HG02870 (cell line): Measurements from ENCODE around the gene SLC25A13.
"Not testable (repeated sequence)": the region's sequence is repeated elsewhere in the genome, so short reads cannot be mapped to it uniquely, and the experiment has no call there.

Experiments used
- ATAC-seq: cut with Tn5 transposase; IDR thresholded peaks from one replicate; pipeline ENCODE4 v1.9.1; 2021; ENCODE audit warnings: mild to moderate bottlenecking, moderate library complexity; ENCODE audit not compliant: unreplicated experiment

Gene SLC25A13

DNA sequence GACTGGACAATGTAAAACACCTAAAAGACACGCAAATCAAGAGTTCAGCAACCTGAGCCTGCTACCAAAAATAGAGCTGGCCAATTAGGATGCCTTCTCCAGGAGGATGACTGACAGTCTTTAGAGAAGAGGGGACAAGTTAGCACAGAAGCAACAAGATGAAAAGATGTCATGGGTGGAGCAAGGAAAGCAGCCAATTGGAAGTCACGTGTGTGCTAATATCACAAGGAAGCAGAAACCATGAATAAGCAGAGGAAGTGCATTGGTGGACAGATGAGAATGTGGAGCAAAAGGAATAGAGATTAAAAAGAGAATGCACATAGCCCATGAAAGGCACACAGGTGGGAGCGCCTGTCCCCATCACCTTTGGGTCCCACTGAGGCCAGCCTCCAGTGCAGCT is 148.1 kb downstream of the SLC25A13 start:
- ATAC-seq: no peak

DNA sequence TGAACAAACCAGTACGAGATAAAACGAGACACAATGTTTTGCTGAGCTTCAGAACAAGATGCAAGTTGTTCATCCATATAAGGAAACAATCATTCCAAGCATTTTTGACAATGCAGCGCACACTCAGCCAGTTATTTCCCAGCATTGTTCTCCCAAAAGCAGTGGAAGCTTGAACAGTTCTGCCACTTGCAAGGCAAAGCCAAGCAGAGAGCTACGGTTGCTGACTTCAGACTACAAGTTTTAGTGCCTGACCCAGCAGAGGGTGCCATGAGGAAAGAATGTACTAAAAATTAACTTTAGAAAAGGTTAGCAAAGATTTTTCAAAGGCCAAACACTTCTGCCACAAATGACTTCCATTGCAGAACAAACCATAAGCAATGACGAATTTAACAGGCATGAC is 152.5 kb downstream of the SLC25A13 start:
- no peak for ATAC-seq

DNA sequence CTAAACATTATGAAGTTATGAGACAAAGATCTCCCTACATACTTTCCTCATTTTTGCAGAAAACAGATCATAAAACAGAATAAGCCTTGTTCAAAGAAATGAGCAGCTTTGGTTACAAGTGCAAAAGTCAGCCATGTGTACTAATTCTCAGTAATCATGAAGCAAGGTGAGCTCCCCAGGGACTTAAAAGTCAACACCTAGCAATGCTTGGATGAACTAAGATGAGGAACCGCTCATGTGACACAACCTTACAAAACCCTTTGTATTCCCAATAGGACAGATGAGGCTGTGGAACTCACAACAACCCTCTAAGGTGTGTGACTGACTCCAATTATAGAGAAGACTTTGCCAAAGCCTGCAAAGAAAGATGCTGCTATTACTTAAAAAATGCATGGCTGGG is 154.5 kb downstream of the SLC25A13 start:
- ATAC-seq: no peak

- no peak for ATAC-seq
These were observed 160.0 kb downstream of the SLC25A13 start for GRCh38 chr7:96161897-96162296.

DNA sequence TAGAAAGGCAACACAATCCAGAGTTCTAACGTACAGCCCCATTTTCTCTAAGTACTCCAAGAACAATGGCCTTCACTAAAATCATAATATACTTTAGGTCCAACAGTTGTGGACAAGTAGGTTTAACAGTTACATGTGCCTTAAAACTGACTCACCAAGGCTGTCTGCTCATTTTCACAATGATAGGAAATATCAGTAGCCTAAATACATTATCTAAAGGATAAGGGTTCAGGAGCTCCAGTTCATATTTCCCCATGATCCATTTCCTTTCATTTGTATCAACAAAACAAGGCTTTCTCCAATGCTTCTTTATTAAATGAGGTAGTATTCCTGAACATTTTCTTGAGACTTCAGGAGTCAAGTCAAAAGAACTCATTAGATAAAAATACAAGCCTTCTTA is 164.0 kb downstream of the SLC25A13 start:
- ATAC-seq: no peak

- not testable (repeated sequence) for ATAC-seq
These were observed 167.4 kb downstream of the SLC25A13 start for GRCh38 chr7:96154506-96154905.

- ATAC-seq: no peak
These were observed 169.2 kb downstream of the SLC25A13 start for GRCh38 chr7:96152706-96153105.

GRCh38 chr7:96151889-96152288 is 170.0 kb downstream of the SLC25A13 start:
- no peak for ATAC-seq

DNA sequence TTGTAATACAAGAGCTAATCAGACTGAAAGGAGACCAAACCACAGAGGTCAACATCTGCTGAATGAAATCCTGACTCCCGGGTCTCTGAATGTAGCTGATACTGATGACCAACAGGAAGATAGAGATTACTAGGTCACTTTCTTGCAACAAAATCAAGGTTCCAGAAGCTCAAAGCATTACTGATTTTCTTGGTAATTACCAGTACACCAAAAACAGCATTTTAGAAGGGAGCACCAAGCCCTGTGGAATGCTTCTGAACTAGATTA is 177.7 kb downstream of the SLC25A13 start:
- peak; percentile 65 for ATAC-seq

DNA sequence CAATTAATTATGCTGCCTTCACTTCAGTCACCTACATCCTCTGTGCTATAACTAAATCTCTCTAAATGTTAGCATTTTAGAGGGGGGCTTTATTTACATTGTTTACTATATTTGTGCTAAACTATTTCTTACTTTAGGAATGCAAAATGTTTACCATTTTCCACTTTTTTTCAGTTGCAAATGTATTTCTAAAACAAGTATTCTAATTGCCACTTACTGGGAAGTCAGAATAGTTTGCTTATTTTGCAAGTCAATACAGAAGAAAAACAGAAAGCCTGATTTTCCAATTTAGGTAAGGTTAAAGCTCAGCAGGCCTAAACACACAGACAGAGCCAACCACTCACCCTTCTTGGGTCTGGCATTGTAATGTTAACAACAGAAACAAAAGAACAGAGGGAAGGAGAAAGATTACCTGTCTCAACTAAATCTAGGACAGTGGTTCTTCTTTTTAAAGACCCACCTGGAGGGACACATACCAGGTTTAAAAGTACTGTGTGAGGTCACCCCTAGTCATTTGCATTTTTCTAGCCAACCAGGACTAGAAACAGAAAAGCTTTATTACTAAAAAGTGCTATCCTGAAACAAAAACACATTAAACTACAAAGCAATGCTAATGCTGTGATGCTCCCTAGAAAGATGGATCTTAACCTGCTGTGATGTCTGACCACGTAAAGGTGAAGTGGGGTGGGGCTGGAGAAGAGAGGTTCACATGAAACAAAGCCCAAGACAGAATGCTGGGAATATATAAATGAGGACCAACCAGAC is 178.2 kb downstream of the SLC25A13 start:
- ATAC-seq: peak; percentile 46

DNA sequence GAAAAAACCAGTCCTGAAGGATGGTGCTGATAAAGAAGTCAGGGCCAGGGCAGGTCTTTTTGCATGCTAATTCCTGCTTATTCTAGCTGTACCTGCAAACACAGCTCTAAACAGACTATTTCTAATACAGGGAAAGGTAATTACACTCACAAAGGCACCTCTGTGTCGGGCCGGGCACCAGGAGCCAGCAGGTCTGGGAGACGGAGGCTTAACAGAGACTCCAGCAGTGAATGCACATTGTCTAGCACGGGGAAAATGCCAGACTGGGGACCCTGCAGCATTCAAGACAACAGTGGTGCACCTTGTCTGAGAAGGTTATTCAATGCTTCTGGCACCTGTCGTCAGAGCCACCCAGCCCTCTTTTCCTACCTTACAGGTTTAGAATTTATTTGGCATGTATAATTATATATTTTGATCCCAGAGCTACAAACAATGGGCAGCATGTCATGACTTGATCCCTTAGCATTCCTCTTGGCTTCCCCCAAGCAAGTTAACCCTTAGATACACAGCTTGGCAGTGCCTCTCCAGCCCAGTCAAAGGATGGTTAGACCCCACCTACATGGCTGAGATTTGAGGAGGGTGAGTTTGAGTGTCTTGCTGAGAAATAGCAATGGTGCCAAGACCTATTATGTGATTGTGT is 185.2 kb downstream of the SLC25A13 start:
- ATAC-seq: no peak

GRCh38 chr7:96135241-96135640 is 186.7 kb downstream of the SLC25A13 start:
- ATAC-seq: no peak

DNA sequence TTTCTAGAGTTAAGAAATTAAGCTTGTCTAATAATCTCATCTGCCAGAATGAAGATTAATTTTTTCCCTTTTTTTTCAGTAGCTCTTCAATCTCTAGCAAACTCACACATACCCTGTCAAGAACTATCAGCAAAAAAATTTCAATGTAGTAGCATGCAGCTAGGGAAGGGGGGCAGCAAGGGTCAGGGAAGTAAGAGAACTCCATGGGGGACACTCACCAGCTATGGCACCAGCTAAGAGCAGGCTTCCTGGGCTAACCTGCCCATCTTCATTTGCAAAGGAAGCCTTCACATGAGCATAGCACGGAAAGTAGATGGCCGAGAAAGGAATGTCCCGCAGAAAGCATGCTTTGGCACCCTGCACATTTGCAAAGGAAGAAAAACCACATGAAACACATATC is 190.4 kb downstream of the SLC25A13 start:
- no peak for ATAC-seq

DNA sequence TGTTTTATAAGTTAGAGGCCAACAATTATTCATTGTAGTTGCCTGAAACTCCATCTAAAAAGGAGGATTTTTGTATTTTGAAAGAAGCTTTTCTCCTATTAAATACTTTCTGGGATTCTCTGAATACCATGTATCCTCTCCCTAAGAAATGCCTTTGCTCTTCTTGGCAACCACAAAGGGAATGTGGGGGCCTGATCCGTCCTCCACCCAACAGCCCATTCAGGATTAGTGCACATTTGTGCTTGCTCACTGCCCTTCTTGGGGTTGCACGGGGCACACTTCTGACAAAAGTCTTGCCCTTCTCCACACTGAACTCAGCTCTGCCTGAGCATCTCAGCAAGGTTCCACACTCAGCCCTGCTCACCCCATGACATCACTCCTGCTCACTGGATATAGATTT is 194.2 kb downstream of the SLC25A13 start:
- no peak for ATAC-seq

DNA sequence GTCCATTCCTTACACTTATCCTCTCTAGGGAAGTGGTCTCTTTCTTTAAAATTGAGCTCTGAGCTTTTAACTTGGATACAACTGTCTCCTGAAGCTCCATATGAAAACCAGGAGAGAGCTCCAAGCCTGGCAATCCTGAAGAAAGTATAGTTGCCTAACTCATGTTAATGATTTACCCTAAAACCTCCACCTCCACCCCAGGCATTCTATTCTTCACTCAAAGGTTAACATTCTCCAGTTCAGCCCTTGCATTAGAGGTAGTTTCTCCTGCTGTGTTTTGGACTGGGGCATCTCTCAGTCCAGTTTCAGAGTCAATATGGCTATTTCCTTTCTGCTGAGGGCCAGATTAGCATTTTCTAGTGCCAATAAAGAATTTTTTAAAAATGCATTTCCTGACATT is 195.5 kb downstream of the SLC25A13 start:
- ATAC-seq: no peak

DNA sequence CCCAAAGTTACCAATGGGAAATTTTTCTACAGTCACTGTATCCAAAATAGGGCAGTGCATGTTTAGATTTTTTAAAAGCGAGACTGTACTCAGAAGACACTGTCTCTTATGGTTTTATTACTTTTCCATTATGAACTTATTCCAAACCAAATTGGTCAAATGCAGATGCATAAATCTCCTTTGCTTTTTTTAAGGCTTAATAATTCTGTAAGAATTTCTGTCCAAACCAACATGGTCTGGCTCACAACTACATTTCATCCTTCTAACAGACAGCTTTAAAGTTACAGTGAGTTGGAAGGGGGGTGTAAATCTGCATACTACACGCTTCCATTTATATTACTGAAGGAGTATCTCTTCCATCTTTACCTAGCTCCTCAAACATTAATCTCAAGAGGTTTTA is 199.2 kb downstream of the SLC25A13 start:
- no peak for ATAC-seq

DNA sequence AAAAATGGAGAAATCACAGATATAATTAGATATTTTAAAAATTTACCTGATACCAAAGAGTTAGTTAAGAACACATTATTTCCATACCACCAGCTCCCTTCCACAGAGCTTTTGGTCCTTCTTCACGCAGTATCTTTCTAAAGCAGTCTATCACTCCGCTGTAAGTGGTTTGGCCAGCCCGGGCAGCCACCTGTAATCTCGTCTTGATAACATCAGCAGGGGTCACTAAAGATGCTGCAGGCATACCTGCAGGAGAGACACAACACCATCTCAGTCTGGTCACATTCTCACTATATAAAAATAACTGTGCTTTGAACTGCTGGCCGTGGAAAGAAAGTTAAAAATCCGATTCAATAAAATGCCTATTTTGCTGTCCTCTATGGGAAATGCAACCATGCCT is 200.1 kb downstream of the SLC25A13 start:
- no peak for ATAC-seq

GRCh38 chr7:96120445-96121225 is 201.3 kb downstream of the SLC25A13 start:
- no peak for ATAC-seq

DNA sequence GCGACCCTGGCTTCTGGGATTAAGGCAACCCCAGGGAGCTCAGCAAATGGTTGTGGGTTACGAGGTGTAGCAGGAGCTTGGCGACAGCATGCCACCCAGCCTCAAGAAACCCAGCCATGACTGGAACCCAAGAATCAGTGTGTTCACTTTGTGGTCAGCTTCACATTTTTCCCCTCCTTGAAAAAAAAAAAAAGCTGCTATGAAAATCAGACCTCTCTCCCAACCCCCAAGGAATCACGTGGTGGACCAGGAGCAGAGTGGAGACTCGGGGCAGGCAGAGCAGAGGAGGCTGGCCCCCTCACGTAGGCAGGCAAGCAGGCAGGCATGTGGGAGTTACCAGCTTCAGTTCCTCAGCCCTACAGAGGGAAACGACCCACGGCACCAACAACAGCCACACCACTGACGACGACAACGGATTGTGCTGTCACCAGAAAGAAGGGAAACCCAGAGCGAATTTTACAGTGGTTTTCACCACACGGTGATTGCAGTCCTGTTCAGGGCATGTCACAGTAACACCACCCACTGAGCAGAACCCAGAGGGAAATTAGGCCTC is 203.4 kb downstream of the SLC25A13 start:
- ATAC-seq: no peak

- no peak for ATAC-seq
These were observed 205.7 kb downstream of the SLC25A13 start for GRCh38 chr7:96116173-96116572.

DNA sequence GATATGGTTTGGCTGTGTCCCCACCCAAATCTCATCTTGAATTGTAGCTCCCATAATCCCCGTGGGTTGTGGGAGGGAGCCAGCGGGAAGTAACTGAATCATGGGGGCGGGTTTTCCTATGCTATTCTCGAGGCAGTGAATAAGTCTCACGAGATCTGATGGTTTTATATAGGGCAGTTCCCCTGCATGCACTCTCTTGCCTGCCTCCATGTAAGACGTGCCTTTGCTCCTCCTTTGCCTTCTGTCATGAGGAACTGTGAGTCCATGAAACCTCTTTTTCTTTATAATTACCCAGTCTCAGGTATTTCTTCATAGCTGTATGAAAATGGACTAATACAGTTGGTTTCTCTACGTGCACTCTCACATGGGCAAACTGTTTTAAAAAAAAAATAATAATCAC is 207.7 kb downstream of the SLC25A13 start:
- ATAC-seq: no peak

DNA sequence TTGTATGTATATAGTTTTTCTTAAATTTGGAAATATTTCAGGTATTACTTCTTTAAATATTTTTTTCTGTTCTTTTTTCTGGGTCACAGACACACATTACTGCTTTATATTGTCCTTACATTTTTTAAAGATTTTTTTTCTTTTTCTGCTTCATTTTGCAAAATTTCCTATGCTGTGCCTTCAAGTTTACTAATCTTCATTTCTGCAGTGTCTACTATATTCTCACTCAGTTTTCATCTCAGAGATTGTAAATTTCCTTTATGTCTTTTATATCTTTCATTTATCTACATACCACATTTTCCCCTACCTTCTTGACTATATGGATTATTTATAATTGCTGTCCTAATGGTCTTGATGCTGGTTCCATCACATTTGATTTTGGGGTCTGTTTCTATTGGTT is 210.5 kb downstream of the SLC25A13 start:
- no peak for ATAC-seq
